Hepatocyte (in vitro differentiated cells): ENCODE measurements around the gene PI16.
"Not testable (repeated sequence)": the region's sequence is repeated elsewhere in the genome, so short reads cannot be mapped to it uniquely, and the experiment has no call there.

Experiments
- EZH2 ChIP-seq: fragments of 200-600 bp; sonication (generic); IDR thresholded peaks from 2 replicates; pipeline ENCODE4 v1.6.1; 2016; ENCODE audit warnings: antibody characterized with exemption, mild to moderate bottlenecking, borderline replicate concordance
- TF ChIP-seq, protein P1 (sequence below): fragments of 200-600 bp; sonication (generic); IDR thresholded peaks from 2 replicates; pipeline ENCODE4 v1.5.1; 2016; ENCODE audit warnings: antibody characterized with exemption, mild to moderate bottlenecking; ENCODE audit not compliant: poor library complexity

DNA sequence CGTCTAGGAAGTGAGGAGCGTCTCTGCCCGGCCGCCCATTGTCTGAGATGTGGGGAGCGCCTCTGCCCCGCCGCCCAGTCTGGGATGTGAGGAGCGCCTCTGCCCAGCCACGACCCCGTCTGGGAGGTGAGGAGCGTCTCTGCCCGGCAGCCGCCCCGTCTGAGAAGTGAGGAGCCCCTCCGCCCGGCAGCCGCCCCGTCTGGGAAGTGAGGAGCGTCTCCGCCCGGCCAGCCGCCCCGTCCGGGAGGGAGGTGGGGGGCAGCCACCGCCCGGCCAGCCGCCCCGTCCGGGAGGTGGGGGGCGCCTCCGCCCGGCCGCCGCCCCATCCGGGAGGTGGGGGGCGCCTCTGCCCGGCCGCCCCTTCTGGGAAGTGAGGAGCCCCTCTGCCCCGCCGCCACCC, 13.0 kb upstream of the PI16 start:
- TF ChIP-seq, protein P1, sequence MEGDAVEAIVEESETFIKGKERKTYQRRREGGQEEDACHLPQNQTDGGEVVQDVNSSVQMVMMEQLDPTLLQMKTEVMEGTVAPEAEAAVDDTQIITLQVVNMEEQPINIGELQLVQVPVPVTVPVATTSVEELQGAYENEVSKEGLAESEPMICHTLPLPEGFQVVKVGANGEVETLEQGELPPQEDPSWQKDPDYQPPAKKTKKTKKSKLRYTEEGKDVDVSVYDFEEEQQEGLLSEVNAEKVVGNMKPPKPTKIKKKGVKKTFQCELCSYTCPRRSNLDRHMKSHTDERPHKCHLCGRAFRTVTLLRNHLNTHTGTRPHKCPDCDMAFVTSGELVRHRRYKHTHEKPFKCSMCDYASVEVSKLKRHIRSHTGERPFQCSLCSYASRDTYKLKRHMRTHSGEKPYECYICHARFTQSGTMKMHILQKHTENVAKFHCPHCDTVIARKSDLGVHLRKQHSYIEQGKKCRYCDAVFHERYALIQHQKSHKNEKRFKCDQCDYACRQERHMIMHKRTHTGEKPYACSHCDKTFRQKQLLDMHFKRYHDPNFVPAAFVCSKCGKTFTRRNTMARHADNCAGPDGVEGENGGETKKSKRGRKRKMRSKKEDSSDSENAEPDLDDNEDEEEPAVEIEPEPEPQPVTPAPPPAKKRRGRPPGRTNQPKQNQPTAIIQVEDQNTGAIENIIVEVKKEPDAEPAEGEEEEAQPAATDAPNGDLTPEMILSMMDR = not testable (repeated sequence)
- not testable (repeated sequence) for TF ChIP-seq EZH2
